GM20000 (cell line): ENCODE results near the gene RFX8.

Source experiments
- DNase-seq: peaks from one replicate; pipeline ENCODE4 v3.0.0; 2012; ENCODE audit warnings: low spot score
- CTCF ChIP-seq: IDR thresholded peaks from 2 replicates; pipeline ENCODE4 v1.5.1; 2012; ENCODE audit warnings: mild to moderate bottlenecking, control low read depth; ENCODE audit errors: extremely low read depth, missing control alignments

RFX8 gene

GRCh38 chr2:101379091-101379490 is 95.8 kb downstream of the RFX8 start:
- DNase-seq = no peak
- no peak for TF ChIP-seq CTCF

- no peak for DNase-seq
- TF ChIP-seq CTCF = no peak
Measured at GRCh38 chr2:101375653-101376052, 99.3 kb downstream of the RFX8 start.

GRCh38 chr2:101374821-101375561 is 99.9 kb downstream of the RFX8 start:
- no peak for TF ChIP-seq CTCF
- DNase-seq = no peak

- DNase-seq = no peak
- no peak for TF ChIP-seq CTCF
Measured at GRCh38 chr2:101372792-101373191, 102.1 kb downstream of the RFX8 start.

- DNase-seq = no peak
- no peak for TF ChIP-seq CTCF
Measured at GRCh38 chr2:101371636-101372035, 103.3 kb downstream of the RFX8 start.

GRCh38 chr2:101369100-101369499 is 105.8 kb downstream of the RFX8 start:
- DNase-seq = no peak
- TF ChIP-seq CTCF = no peak

- no peak for DNase-seq
- no peak for TF ChIP-seq CTCF
Measured at GRCh38 chr2:101368376-101368775, 106.5 kb downstream of the RFX8 start.
